GM23338 (cell line): ENCODE results near the gene ST6GALNAC3. TPM values are rescaled to one million over a fixed set of nuclear protein-coding genes. Genes with fewer than 3 reads are reported as not detected.

ENCODE experiments used
- ATAC-seq: fragments of 200-7000 bp; cut with Tn5 transposase; 3 replicates; pipeline ENCODE4 v1.9.1; 2020
- DNase-seq: peaks from one replicate; pipeline ENCODE4 v3.0.0-alpha.2; 2015; ENCODE audit warnings: low spot score
- H2AFZ ChIP-seq: fragments of 200-600 bp; sonication (generic); 2 replicates; pipeline ENCODE4 v1.8.0; 2016; ENCODE audit warnings: antibody characterized with exemption, mild to moderate bottlenecking, moderate library complexity
- H3F3A ChIP-seq: fragments of 200-600 bp; sonication (generic); replicated peaks from 2 replicates; pipeline ENCODE4 v1.8.0; 2017; ENCODE audit warnings: antibody characterized with exemption, mixed run types, low read depth
- H3K27ac ChIP-seq: fragments of 200-600 bp; sonication (generic); 2 replicates; pipeline ENCODE4 v1.6.1; 2016; ENCODE audit warnings: low read depth
- H3K27me3 ChIP-seq: fragments of 200-600 bp; sonication (generic); 2 replicates; pipeline ENCODE4 v1.8.0; 2016; ENCODE audit warnings: mild to moderate bottlenecking, mixed run types, moderate library complexity; ENCODE audit not compliant: insufficient read depth
- H3K36me3 ChIP-seq: fragments of 200-600 bp; sonication (generic); 2 replicates; pipeline ENCODE4 v1.8.0; 2016; ENCODE audit warnings: mild to moderate bottlenecking; ENCODE audit not compliant: insufficient read depth
- H3K4me1 ChIP-seq: fragments of 200-600 bp; sonication (generic); 2 replicates; pipeline ENCODE4 v1.8.0; 2016; ENCODE audit warnings: mild to moderate bottlenecking, moderate library complexity; ENCODE audit not compliant: insufficient read depth
- H3K4me2 ChIP-seq: fragments of 200-600 bp; sonication (generic); 2 replicates; pipeline ENCODE4 v1.7.1; 2017; ENCODE audit warnings: mixed run types
- H3K4me3 ChIP-seq: fragments of 200-600 bp; sonication (generic); 2 replicates; pipeline ENCODE4 v1.6.1; 2016; ENCODE audit warnings: mixed run types
- H3K79me2 ChIP-seq: fragments of 200-600 bp; sonication (generic); replicated peaks from 2 replicates; pipeline ENCODE4 v1.8.0; 2017; ENCODE audit warnings: mild to moderate bottlenecking; ENCODE audit not compliant: insufficient read depth
- H3K9me2 ChIP-seq: fragments of 200-600 bp; sonication (generic); 2 replicates; pipeline ENCODE4 v1.8.0; 2017; ENCODE audit not compliant: insufficient read depth
- H4K20me1 ChIP-seq: fragments of 200-600 bp; sonication (generic); replicated peaks from 2 replicates; pipeline ENCODE4 v1.8.0; 2017; ENCODE audit warnings: mild to moderate bottlenecking; ENCODE audit not compliant: insufficient read depth
- H3K27ac Mint-ChIP-seq: 2 replicates; pipeline ENCODE4 v1.8.0; 2020; ENCODE audit warnings: inconsistent platforms, mild to moderate bottlenecking, moderate library complexity, mixed read lengths
- H3K27me3 Mint-ChIP-seq: 3 replicates; pipeline ENCODE4 v1.8.0; 2022; ENCODE audit warnings: low read depth, mild to moderate bottlenecking, moderate library complexity, mixed read lengths, inconsistent platforms; ENCODE audit not compliant: insufficient read depth, poor library complexity
- H3K36me3 Mint-ChIP-seq: 3 replicates; pipeline ENCODE4 v1.8.0; 2021; ENCODE audit warnings: low read depth, mild to moderate bottlenecking, inconsistent platforms, moderate library complexity, mixed read lengths
- H3K4me1 Mint-ChIP-seq: 3 replicates; pipeline ENCODE4 v1.8.0; 2020; ENCODE audit warnings: mild to moderate bottlenecking, inconsistent platforms, mixed read lengths
- H3K4me3 Mint-ChIP-seq: 3 replicates; pipeline ENCODE4 v1.8.0; 2021; ENCODE audit warnings: moderate library complexity, mild to moderate bottlenecking, inconsistent platforms, mixed read lengths
- H3K9me3 Mint-ChIP-seq: 3 replicates; pipeline ENCODE4 v1.8.0; 2020; ENCODE audit warnings: moderate library complexity, mild to moderate bottlenecking, inconsistent platforms, mixed read lengths
- EZH2 ChIP-seq: fragments of 200-600 bp; sonication (generic); IDR thresholded peaks from one replicate; pipeline ENCODE4 v1.8.0; 2017; ENCODE audit warnings: antibody characterized with exemption, mild to moderate bottlenecking, low read depth; ENCODE audit not compliant: unreplicated experiment
- JUNB ChIP-seq: IDR thresholded peaks from one replicate; pipeline ENCODE4 v1.6.1; 2016; ENCODE audit warnings: antibody characterized with exemption; ENCODE audit not compliant: unreplicated experiment
- polyA plus RNA-seq: library from polyadenylated mRNA; unstranded; fragments of >200 nt; fragmentation: Nextera tagmentation; extraction: Ambion mirVana; gene quantifications from 2 replicates; pipeline ENCODE4 v1.2.1, GENCODE V29; 2016
- total RNA-seq: library from RNA; depleted of rRNA; stranded (reverse); fragments of >200 nt; shearing (Covaris generic); gene quantifications from 2 replicates; pipeline ENCODE4 v1.2.3, GENCODE V29; 2014
- TF ChIP-seq, protein P1 (sequence below): IDR thresholded peaks from one replicate; pipeline ENCODE4 v1.6.1; 2018; ENCODE audit warnings: antibody characterized with exemption; ENCODE audit not compliant: unreplicated experiment
- TF ChIP-seq, protein P2 (sequence below): IDR thresholded peaks from 2 replicates; pipeline ENCODE4 v1.6.1; 2016; ENCODE audit warnings: antibody characterized with exemption
- TF ChIP-seq, protein P3 (sequence below): fragments of 250-450 bp; sonication (Bioruptor Pico); IDR thresholded peaks from 2 replicates; pipeline ENCODE4 v1.5.0; 2020; ENCODE audit warnings: mild to moderate bottlenecking, moderate library complexity

The ST6GALNAC3 gene
- total and polyA plus RNA-seq, 2 experiments from 2014 or later, result 4.7 to 11.6 TPM

DNA sequence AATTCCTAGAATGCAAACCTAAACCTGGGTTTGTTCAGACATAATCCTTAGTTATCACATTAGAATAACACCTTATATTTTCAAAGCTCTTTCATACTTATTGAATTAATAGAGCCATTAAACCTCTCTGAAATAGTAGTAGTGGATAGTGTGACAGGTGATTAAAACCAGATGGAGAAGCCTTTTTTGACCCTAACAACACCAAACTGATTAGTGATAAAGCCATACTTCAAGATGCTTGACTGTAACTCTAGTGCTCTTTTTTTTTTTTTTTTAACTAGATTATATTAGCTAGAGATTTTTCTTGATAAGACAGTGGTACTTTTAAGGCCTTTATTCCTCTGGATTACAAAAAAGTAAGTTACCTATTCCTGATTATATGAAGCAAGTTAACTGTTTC lies 190.1 kb downstream of the ST6GALNAC3 start:
- H3K4me3 Mint-ChIP-seq, result no peak overlapping the region

More for the DNA sequence above, 190.1 kb downstream of the ST6GALNAC3 start:
- no peak overlapping the region for H3K4me2 ChIP-seq
- no peak for DNase-seq
- no peak for ATAC-seq
- Mint-ChIP-seq H3K36me3 (no peaks in the 10 kb centered on the region; the same call in 2 of the 3 replicates), H3K27ac (no peak overlapping the region), H3K27me3 (peaks cover 2% of the 10 kb centered on the region), H3K4me1 (peaks cover 27% of the 10 kb centered on the region), H3K9me3 (no peaks in the 10 kb centered on the region)
- TF ChIP-seq JUNB, result no peak
- TF ChIP-seq, protein P1, sequence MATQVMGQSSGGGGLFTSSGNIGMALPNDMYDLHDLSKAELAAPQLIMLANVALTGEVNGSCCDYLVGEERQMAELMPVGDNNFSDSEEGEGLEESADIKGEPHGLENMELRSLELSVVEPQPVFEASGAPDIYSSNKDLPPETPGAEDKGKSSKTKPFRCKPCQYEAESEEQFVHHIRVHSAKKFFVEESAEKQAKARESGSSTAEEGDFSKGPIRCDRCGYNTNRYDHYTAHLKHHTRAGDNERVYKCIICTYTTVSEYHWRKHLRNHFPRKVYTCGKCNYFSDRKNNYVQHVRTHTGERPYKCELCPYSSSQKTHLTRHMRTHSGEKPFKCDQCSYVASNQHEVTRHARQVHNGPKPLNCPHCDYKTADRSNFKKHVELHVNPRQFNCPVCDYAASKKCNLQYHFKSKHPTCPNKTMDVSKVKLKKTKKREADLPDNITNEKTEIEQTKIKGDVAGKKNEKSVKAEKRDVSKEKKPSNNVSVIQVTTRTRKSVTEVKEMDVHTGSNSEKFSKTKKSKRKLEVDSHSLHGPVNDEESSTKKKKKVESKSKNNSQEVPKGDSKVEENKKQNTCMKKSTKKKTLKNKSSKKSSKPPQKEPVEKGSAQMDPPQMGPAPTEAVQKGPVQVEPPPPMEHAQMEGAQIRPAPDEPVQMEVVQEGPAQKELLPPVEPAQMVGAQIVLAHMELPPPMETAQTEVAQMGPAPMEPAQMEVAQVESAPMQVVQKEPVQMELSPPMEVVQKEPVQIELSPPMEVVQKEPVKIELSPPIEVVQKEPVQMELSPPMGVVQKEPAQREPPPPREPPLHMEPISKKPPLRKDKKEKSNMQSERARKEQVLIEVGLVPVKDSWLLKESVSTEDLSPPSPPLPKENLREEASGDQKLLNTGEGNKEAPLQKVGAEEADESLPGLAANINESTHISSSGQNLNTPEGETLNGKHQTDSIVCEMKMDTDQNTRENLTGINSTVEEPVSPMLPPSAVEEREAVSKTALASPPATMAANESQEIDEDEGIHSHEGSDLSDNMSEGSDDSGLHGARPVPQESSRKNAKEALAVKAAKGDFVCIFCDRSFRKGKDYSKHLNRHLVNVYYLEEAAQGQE, result no peak
- TF ChIP-seq, protein P2, sequence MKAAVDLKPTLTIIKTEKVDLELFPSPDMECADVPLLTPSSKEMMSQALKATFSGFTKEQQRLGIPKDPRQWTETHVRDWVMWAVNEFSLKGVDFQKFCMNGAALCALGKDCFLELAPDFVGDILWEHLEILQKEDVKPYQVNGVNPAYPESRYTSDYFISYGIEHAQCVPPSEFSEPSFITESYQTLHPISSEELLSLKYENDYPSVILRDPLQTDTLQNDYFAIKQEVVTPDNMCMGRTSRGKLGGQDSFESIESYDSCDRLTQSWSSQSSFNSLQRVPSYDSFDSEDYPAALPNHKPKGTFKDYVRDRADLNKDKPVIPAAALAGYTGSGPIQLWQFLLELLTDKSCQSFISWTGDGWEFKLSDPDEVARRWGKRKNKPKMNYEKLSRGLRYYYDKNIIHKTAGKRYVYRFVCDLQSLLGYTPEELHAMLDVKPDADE, result no peak
- TF ChIP-seq, protein P3, sequence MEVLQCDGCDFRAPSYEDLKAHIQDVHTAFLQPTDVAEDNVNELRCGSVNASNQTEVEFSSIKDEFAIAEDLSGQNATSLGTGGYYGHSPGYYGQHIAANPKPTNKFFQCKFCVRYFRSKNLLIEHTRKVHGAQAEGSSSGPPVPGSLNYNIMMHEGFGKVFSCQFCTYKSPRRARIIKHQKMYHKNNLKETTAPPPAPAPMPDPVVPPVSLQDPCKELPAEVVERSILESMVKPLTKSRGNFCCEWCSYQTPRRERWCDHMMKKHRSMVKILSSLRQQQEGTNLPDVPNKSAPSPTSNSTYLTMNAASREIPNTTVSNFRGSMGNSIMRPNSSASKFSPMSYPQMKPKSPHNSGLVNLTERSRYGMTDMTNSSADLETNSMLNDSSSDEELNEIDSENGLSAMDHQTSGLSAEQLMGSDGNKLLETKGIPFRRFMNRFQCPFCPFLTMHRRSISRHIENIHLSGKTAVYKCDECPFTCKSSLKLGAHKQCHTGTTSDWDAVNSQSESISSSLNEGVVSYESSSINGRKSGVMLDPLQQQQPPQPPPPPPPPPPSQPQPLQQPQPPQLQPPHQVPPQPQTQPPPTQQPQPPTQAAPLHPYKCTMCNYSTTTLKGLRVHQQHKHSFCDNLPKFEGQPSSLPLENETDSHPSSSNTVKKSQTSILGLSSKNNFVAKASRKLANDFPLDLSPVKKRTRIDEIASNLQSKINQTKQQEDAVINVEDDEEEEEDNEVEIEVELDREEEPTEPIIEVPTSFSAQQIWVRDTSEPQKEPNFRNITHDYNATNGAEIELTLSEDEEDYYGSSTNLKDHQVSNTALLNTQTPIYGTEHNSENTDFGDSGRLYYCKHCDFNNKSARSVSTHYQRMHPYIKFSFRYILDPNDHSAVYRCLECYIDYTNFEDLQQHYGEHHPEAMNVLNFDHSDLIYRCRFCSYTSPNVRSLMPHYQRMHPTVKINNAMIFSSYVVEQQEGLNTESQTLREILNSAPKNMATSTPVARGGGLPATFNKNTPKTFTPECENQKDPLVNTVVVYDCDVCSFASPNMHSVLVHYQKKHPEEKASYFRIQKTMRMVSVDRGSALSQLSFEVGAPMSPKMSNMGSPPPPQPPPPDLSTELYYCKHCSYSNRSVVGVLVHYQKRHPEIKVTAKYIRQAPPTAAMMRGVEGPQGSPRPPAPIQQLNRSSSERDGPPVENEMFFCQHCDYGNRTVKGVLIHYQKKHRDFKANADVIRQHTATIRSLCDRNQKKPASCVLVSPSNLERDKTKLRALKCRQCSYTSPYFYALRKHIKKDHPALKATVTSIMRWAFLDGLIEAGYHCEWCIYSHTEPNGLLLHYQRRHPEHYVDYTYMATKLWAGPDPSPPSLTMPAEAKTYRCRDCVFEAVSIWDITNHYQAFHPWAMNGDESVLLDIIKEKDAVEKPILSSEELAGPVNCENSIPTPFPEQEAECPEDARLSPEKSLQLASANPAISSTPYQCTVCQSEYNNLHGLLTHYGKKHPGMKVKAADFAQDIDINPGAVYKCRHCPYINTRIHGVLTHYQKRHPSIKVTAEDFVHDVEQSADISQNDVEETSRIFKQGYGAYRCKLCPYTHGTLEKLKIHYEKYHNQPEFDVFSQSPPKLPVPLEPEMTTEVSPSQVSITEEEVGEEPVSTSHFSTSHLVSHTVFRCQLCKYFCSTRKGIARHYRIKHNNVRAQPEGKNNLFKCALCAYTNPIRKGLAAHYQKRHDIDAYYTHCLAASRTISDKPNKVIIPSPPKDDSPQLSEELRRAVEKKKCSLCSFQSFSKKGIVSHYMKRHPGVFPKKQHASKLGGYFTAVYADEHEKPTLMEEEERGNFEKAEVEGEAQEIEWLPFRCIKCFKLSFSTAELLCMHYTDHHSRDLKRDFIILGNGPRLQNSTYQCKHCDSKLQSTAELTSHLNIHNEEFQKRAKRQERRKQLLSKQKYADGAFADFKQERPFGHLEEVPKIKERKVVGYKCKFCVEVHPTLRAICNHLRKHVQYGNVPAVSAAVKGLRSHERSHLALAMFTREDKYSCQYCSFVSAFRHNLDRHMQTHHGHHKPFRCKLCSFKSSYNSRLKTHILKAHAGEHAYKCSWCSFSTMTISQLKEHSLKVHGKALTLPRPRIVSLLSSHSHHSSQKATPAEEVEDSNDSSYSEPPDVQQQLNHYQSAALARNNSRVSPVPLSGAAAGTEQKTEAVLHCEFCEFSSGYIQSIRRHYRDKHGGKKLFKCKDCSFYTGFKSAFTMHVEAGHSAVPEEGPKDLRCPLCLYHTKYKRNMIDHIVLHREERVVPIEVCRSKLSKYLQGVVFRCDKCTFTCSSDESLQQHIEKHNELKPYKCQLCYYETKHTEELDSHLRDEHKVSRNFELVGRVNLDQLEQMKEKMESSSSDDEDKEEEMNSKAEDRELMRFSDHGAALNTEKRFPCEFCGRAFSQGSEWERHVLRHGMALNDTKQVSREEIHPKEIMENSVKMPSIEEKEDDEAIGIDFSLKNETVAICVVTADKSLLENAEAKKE (CRISPR knock-in tag), result no peak
- no peak for TF ChIP-seq EZH2
- H3K27ac ChIP-seq, result no peak overlapping the region
- H2AFZ ChIP-seq, result no peak overlapping the region
- no peaks in the 10 kb centered on the region for H3K36me3 ChIP-seq
- no peaks in the 10 kb centered on the region for H4K20me1 ChIP-seq
- H3K4me1 ChIP-seq, result peaks cover 8% of the 10 kb centered on the region; the same call in 1 of the 2 replicates
- H3K27me3 ChIP-seq, result no peaks in the 10 kb centered on the region
- H3K9me2 ChIP-seq, result 0 out of 2 replicates have a peak, but pooled peaks cover 3% of the 10 kb centered on the region
- H3K4me3 ChIP-seq, result no peak overlapping the region
- no peaks in the 10 kb centered on the region for H3K79me2 ChIP-seq
- H3F3A ChIP-seq, result no peaks in the 10 kb centered on the region
